Endothelial cell of umbilical vein (primary cell): ENCODE results near the gene CLCN6. TPM values are rescaled to one million over a fixed set of nuclear protein-coding genes. Genes with fewer than 3 reads are reported as not detected.

Experiments
- BruUV-seq: library from RNA; stranded (reverse); fragments of 400-500 nt; replicated peaks from 2 replicates; lab custom pipeline; 2021; lab: Mats Ljungman, UMichigan
- CTCF ChIA-PET: fragments of 300-600, 350-600 bp; sonication (Branson Sonifier 250); formaldehyde crosslinking; loops from one replicate; lab custom pipeline; 2021; ENCODE audit warnings: antibody characterized with exemption, inconsistent platforms; lab: Charles Lee
- POLR2A ChIA-PET: fragments of 300-600, 350-600 bp; sonication (Branson Sonifier 250); formaldehyde crosslinking; loops from one replicate; lab custom pipeline; 2021; ENCODE audit warnings: antibody characterized with exemption, inconsistent platforms; lab: Charles Lee
- DNase-seq: peaks from one replicate; pipeline ENCODE4 v3.0.0-alpha.2; 2011; ENCODE audit warnings: low read depth, low spot score
- FAIRE-seq: peaks from 2 replicates; lab custom pipeline; 2011; peaks lifted over from hg19 to GRCh38; lab: Jason Lieb, UNC
- H2AFZ ChIP-seq: 2 replicates; pipeline ENCODE4 v1.6.0; 2012; ENCODE audit warnings: low read depth, low read length, control low read depth, inconsistent platforms
- H3K27ac ChIP-seq: 2 replicates; pipeline ENCODE4 v1.5.1; 2011; ENCODE audit warnings: low read depth, mild to moderate bottlenecking, control low read depth, low read length, moderate library complexity; ENCODE audit not compliant: insufficient read depth
- H3K27me3 ChIP-seq, 2 experiments: 2 replicates each; pipeline versions ENCODE4 v1.6.0 to v1.6.1; 2011; ENCODE audit warnings: low read length in 2 of 2, mixed read lengths in 1 of 2; ENCODE audit not compliant: control insufficient read depth in 2 of 2, insufficient read depth in 2 of 2
- H3K36me3 ChIP-seq, 2 experiments: 2 replicates in 1 of 2; 3 replicates in 1 of 2; pipeline ENCODE4 v1.5.1; 2011; ENCODE audit warnings: low read length in 2 of 2, mild to moderate bottlenecking in 1 of 2, moderate library complexity in 1 of 2; ENCODE audit not compliant: control insufficient read depth in 2 of 2, insufficient read depth in 2 of 2; ENCODE audit errors: extremely low read depth in 1 of 2
- H3K4me1 ChIP-seq: 3 replicates; pipeline ENCODE4 v1.5.1; 2011; ENCODE audit warnings: mild to moderate bottlenecking, low read length; ENCODE audit not compliant: control insufficient read depth, insufficient read depth; ENCODE audit errors: extremely low read depth
- H3K4me2 ChIP-seq: 2 replicates; pipeline ENCODE4 v1.6.1; 2011; ENCODE audit warnings: low read length, control low read depth, mixed read lengths; ENCODE audit not compliant: insufficient read depth
- H3K4me3 ChIP-seq, 3 experiments: fragments of 200-600 bp in 1 of 3; sonication (generic), shearing (Covaris generic) in 1 of 3; replicated peaks in 1 of 3; 2 replicates each; pipeline ENCODE4 v1.5.1; 2011 to 2016; ENCODE audit warnings: control low read depth in 3 of 3, low read length in 3 of 3, mild to moderate bottlenecking in 2 of 3, inconsistent platforms in 1 of 3, low read depth in 1 of 3, moderate library complexity in 1 of 3; ENCODE audit not compliant: insufficient read depth in 1 of 3
- H3K79me2 ChIP-seq: 2 replicates; pipeline ENCODE4 v1.6.0; 2012; ENCODE audit warnings: low read length, inconsistent platforms; ENCODE audit not compliant: control insufficient read depth, insufficient read depth
- H3K9ac ChIP-seq: replicated peaks from 2 replicates; pipeline ENCODE3; 2011; ENCODE audit warnings: low read length, control low read depth; ENCODE audit not compliant: insufficient read depth; ENCODE audit errors: extremely low read depth
- H3K9me1 ChIP-seq: replicated peaks from 3 replicates; pipeline ENCODE4 v1.6.0; 2011; ENCODE audit warnings: mild to moderate bottlenecking, low read length; ENCODE audit not compliant: control insufficient read depth, insufficient read depth; ENCODE audit errors: extremely low read depth
- H3K9me3 ChIP-seq: replicated peaks from 2 replicates; pipeline ENCODE4 v1.5.1; 2012; ENCODE audit warnings: low read length, inconsistent platforms; ENCODE audit not compliant: control insufficient read depth, insufficient read depth
- H4K20me1 ChIP-seq: replicated peaks from 2 replicates; pipeline ENCODE3; 2011; ENCODE audit warnings: mild to moderate bottlenecking, low read length; ENCODE audit not compliant: control insufficient read depth, insufficient read depth; ENCODE audit errors: extremely low read depth
- CTCF ChIP-seq, 2 donors: IDR thresholded peaks; 1 replicate in 1 of 2; 2 replicates in 1 of 2; pipeline ENCODE4 v1.5.1; 2011; ENCODE audit warnings: low read length in 2 of 2, mild to moderate bottlenecking in 2 of 2, moderate library complexity in 2 of 2, control low read depth in 1 of 2, inconsistent platforms in 1 of 2, low read depth in 1 of 2; ENCODE audit not compliant: insufficient read depth in 1 of 2; ENCODE audit errors: extremely low read depth in 1 of 2
- MAX ChIP-seq: IDR thresholded peaks from 2 replicates; pipeline ENCODE4 v1.6.1; 2011; ENCODE audit not compliant: insufficient read depth, insufficient read length
- POLR2AphosphoS5 ChIP-seq: IDR thresholded peaks from 2 replicates; pipeline ENCODE4 v1.6.1; 2012; ENCODE audit warnings: low read depth, mild to moderate bottlenecking, control low read depth, low read length, moderate library complexity; ENCODE audit not compliant: insufficient read depth
- dilution Hi-C: fragments of 300-500 bp; cut with MboI; formaldehyde crosslinking; loops from one replicate; pipeline ENCODE4 v1.15.0; 2019; ENCODE audit warnings: low sequenced_read_pairs; ENCODE audit not compliant: extremely low pct_ligation_motif_present
- intact Hi-C: fragments of 100-400 bp; cut with micrococcal nuclease; formaldehyde crosslinking; loops from one replicate; pipeline ENCODE4 v1.10.0; 2022
- polyA plus RNA-seq, 4 experiments: library from polyadenylated mRNA; depleted of rRNA in 3 of 4; stranded (reverse) in 3 of 4; unstranded in 1 of 4; fragments of >200 nt; gene quantifications; 2 replicates each; pipeline versions ENCODE4 v1.2.1 to v1.2.3, GENCODE V29; 2011 to 2012; ENCODE audit warnings: missing spikeins in 1 of 4
- total RNA-seq: library from RNA; stranded (reverse); gene quantifications from 2 replicates; pipeline ENCODE4 v1.2.3, GENCODE V29; 2021

Gene CLCN6
- total and polyA plus RNA-seq, 2 donors (not counting 3 experiments of a cell fraction or from before 2014, with no cell fraction given): 20.4 to 41.2 TPM

DNA sequence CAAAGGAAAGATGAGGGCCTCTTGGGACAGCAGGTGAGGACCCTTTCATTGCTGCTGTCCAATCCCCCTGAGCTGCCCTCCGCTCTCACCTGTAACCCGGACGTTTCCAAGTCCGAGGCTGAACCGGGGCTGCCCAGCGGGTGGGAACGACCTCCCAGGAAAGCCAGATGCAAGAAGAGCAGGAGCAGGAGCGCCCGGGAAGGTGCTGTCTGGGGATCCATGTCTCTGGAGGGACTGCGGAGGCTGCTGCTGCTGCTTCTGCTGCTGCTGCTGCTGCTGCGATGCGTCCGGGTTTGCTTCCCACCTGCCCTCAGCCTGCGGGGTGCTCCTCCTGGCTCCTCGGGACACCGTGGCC lies 52.6 kb downstream of the CLCN6 start, which contains the start of gene NPPB:
Gene NPPB, minus strand, starts transcription at position 333 of the 355 bp plus-strand sequence. Its CDS starts 112 bp downstream, at position 221.
- no peak within 1 kb of the TSS for H3K9ac ChIP-seq
- no peak within 1 kb of the TSS for H2AFZ ChIP-seq
- dilution Hi-C loops: no loop called here
- no peaks in the 10 kb centered on the region for H3K9me1 ChIP-seq
- no peak for FAIRE-seq
- H3K4me1 ChIP-seq: no peaks in the 10 kb centered on the region
- TF ChIP-seq POLR2AphosphoS5: no peak
- TF ChIP-seq CTCF (IDR thresholded peaks at IDR 0.05; ENCODE audit: extremely low read depth in 1 of 2, insufficient read depth in 1 of 2, low read depth in 1 of 2, low read length in 2 of 2): no peak
- no peak for TF ChIP-seq MAX
- ChIA-PET CTCF (interaction anchor here (1.5 to 1.9 kb wide), 2 partner anchors 11 to 21 kb away, joined by 4 to 5 read pairs; partner anchors contain the start of gene NPPA), POLR2A (no interaction called here)
- no peaks in the 10 kb centered on the region for H3K79me2 ChIP-seq
- H3K9me3 ChIP-seq: no peaks in the 10 kb centered on the region
- no TSS peak for BruUV-seq
- H3K27me3 ChIP-seq: peaks cover 18 to 20% of the 10 kb centered on the region in 2 experiments
- H3K36me3 ChIP-seq: no peaks in the 10 kb centered on the region
- no peak within 1 kb of the TSS for H3K4me2 ChIP-seq
- no peak within 1 kb of the TSS for H3K4me3 ChIP-seq
- no peaks in the 10 kb centered on the region for H4K20me1 ChIP-seq
- intact Hi-C loops: no loop called here
- H3K27ac ChIP-seq: no peak within 1 kb of the TSS
- no peak for DNase-seq
